Fibroblast of the aortic adventitia (primary cell): ENCODE data around the gene NFIL3. TPM values are rescaled to one million over a fixed set of nuclear protein-coding genes. Genes with fewer than 3 reads are reported as not detected.

Experiments used
- DNase-seq: peaks from one replicate; pipeline ENCODE4 v3.0.0-alpha.2; 2010; ENCODE audit warnings: low read depth
- H3K4me3 ChIP-seq: 2 replicates; pipeline ENCODE4 v1.5.1; 2011; ENCODE audit warnings: low read depth, mild to moderate bottlenecking, control low read depth, low read length, moderate library complexity
- CTCF ChIP-seq: IDR thresholded peaks from 2 replicates; pipeline ENCODE4 v1.5.1; 2011; ENCODE audit warnings: mild to moderate bottlenecking, low read length, control low read depth, inconsistent platforms; ENCODE audit not compliant: insufficient read depth
- total RNA-seq: library from RNA; depleted of rRNA; stranded (reverse); fragments of >200 nt; gene quantifications from 2 replicates; pipeline ENCODE4 v1.2.3, GENCODE V29; 2012; ENCODE audit warnings: low replicate concordance

Gene NFIL3
- total RNA-seq, 1 donor, result 18.8 TPM

- DNase-seq, result peak; percentile 75
- no peak for TF ChIP-seq CTCF
- H3K4me3 ChIP-seq, result peak overlapping the region; percentile 91
Observed at GRCh38 chr9:91421971-91422757, 1.5 kb downstream of the NFIL3 start.

GRCh38 chr9:91421128-91421765 lies 2.4 kb downstream of the NFIL3 start:
- peak overlapping the region; percentile 91 for H3K4me3 ChIP-seq
- DNase-seq, result peak; percentile 62
- peak; percentile 59 for TF ChIP-seq CTCF

DNA sequence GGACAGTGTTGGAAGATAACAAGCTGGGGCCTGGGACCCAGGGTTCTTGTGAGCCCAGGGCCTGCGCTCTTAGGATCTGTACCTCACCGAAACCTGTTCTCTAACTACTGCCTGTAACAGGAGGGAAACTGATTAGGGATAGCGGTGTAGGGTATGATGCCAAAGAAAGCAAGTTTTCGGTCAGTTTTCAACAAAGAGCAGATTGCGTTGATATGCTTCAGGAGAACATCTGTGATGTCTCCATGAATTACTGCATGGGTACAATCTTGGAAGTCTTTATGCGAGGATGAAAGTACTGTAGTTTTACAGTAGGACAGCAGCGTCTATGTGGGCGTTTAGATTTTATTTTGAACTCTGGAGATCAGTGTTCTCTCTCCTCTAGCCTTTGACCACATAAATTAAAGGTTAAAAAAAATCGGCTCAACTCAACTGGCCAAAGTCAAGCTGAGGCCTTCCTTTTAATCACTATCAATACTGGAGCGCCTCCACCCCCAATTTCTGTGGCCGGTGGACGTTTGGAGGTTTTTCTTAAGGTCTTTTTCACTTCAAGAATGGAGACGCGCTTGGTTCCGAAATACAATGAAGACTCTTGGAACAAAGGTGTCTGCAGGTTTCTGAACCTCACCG lies 3.0 kb downstream of the NFIL3 start:
- TF ChIP-seq CTCF, result no peak
- DNase-seq, result peak; percentile 47
- peak overlapping the region; percentile 91 for H3K4me3 ChIP-seq

GRCh38 chr9:91419222-91420191 lies 4.1 kb downstream of the NFIL3 start:
- no peak for TF ChIP-seq CTCF
- peak; percentile 99 for DNase-seq
- H3K4me3 ChIP-seq, result peak overlapping the region; percentile 26

DNA sequence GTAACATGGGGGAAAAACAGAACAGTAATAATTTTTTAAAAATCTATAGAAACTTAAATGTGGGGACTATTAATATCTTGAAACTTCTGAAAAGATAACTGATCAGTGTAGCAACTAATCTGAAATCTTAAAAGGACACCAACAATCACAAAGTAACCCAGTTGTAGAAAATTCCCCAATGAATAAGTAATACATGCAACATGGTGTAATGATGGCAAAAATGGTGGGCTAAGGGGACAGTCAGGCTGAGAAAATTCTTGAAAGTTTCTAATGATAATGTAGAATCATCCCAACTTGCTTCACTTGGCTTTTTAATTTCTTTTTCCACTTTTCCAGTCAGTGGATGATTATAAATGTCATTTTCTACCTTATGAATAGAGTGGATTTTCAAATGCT lies 5.4 kb downstream of the NFIL3 start:
- no peak for TF ChIP-seq CTCF
- DNase-seq, result peak; percentile 48
- H3K4me3 ChIP-seq, result no peak overlapping the region

DNA sequence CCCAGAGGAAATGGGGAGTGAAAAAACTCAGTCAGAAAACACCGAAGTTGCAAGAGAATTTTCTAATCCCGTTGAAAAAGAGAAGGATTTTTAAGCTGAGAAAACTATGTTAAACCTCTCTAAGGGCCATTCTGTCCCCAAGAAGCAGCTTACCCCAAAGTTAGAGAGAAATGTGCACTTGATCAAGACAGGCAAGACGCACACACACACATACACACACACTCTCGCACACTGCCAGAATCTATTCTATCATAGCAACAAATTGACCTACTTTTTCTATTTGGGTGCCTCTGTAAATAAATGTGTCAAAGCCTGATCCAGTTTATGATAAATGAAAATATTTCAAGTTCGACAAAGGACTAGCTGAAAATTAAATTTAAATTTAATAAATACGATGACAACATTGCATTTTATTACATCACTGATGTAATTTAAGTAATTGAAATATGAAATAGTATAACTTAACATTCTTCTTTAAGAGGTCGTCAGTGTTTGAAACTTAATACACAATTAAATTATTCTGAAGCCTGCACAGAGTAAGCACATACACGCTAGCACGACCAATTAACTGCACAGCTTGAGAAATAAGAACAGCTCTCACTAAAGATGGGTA lies 5.9 kb downstream of the NFIL3 start:
- DNase-seq, result peak; percentile 26
- TF ChIP-seq CTCF, result no peak
- no peak overlapping the region for H3K4me3 ChIP-seq
